ENCODE measurements around the gene DISP2.

Gene DISP2

GRCh38 chr15:40392986-40393948, 35.2 kb downstream of the DISP2 start:
- DNase-seq, result no peak

GRCh38 chr15:40397688-40398412, 39.8 kb downstream of the DISP2 start:
- no peak for DNase-seq

DNA sequence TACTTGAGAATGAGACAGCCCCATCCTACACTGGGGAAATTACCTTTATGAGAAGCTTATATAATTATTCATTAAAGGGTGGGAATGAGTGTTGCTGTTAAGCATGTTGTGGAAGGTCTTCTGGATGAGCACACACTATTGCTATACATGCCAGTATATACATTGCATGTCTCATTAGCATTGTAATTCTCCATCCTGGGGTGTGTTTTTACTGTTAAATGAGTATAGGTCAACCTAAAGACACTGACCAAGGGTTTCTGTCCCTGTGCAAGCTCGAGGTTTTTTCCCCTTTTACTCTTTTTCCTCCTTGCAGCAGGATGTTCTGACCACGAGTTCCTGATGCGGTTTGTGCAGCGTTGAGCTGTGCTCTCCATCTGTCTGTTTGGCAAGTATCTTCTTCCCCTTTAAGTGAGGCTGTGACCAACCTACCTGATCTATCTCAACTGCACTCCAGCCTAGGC, 40.4 kb downstream of the DISP2 start:
- DNase-seq, result no peak

GRCh38 chr15:40399370-40399769, 41.4 kb downstream of the DISP2 start:
- DNase-seq, result no peak

GRCh38 chr15:40405501-40406381, 47.7 kb downstream of the DISP2 start, which contains the start of gene IVD:
IVD (plus strand) TSS chr15:40405795; CDS start chr15:40405828, 33 bp downstream.
- peak; percentile 90 for DNase-seq

DNA sequence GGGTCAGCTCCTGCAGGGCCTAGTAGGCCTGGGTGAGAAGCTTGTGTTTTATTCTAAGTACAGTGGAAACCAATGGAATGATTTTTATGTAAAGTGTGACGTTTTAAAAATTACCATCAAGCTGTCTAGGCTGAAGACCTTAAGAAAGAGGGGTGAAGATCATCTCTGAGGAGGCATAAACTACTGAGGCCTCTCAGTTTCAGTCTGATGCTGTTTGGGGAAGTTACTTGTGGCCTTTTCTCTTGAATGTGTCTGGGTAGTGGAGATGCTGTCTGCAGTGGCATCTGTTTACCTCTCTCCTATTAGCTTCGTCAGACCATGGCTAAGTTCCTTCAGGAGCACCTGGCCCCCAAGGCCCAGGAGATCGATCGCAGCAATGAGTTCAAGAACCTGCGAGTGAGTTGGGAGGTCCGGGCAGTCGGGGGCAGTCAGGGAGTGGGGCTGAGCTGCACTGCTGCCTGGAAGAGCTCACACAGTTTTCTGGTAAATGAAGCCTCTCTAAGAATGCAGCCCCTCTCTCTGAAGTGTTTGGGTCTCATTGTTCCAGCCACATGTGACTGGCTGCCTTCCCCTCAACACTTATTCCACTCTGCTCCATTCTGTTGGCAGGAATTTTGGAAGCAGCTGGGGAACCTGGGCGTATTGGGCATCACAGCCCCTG, 49.4 kb downstream of the DISP2 start:
- DNase-seq, result no peak

- DNase-seq, result no peak
These were observed 51.3 kb downstream of the DISP2 start for GRCh38 chr15:40409366-40409765.

DNA sequence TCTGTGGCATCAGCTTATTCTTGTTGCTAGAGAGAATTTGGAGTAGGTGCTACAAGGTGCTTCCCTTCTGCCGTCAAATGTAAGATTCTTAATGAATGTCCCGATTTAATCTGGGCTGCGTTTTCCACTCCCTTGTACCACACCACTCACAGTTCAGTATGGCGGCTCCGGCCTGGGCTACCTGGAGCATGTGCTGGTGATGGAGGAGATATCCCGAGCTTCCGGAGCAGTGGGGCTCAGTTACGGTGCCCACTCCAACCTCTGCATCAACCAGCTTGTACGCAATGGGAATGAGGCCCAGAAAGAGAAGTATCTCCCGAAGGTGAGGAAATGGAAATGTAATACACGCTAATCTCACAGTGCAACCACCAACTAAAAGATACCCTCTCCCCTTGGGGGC, 52.5 kb downstream of the DISP2 start:
- no peak for DNase-seq

- DNase-seq, result no peak
These were observed 54.2 kb downstream of the DISP2 start for GRCh38 chr15:40412095-40412759.

DNA sequence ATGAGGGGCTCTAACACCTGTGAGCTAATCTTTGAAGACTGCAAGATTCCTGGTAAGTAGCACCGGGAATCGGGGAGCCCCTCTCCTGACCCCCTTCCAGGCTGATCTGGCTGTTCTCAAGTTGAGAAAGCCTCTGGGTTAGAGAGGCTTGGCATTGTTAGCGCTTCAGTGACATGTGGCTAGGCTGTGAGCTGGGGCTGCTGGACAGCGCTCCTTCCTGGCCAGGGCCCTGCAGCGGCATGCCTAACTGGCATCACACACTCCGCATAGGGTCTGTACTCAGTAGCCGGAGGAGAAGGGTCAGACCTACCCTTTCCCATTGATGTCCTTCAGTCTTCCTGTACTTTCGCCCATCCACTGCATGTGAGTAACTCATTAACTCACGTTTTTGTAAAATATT, 55.0 kb downstream of the DISP2 start:
- DNase-seq, result no peak

- no peak for DNase-seq
These were observed 56.8 kb downstream of the DISP2 start for GRCh38 chr15:40414816-40415215.

DNA sequence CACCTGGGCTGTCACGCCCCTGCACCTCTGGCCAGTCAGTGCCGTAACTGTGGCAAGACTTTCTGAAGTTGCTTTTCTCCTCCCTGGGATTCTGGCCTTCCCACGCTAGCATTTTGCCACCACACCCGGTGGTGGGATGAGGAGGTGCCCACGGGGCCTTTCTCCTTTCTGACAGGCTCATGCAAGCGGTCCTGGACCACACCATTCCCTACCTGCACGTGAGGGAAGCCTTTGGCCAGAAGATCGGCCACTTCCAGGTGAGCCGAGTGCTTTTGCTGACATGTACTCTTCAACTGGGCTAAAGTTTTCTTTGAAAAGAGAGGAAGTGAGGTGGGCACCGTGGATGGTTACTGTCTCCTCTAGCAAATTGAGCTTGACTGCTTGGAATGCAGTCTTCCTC, 57.2 kb downstream of the DISP2 start:
- no peak for DNase-seq

DNA sequence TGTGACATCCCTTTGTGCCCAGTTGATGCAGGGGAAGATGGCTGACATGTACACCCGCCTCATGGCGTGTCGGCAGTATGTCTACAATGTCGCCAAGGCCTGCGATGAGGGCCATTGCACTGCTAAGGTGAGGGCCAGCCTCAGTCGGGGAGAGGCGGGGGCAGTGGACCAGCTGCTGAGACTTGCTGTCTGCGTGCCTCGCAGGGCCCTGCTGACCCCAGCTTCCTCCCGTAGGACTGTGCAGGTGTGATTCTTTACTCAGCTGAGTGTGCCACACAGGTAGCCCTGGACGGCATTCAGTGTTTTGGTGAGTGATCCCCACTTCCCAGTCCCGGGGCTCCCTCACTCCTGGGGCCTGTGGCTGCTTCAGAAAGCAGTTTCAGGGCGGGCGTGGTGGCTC, 58.0 kb downstream of the DISP2 start:
- DNase-seq, result no peak

DNA sequence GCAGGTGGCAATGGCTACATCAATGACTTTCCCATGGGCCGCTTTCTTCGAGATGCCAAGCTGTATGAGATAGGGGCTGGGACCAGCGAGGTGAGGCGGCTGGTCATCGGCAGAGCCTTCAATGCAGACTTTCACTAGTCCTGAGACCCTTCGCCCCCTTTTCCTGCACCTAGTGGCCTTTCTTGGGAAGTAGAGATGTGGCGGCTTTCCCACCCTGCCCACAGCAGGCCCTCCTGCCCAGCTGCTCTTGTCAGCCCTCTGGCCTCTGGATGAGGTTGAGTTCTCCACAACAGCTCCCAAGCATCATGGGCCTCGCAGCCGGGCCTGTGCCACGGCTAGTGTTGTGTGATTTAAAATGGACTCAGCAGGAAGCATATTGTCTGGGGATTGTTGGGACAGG, 60.1 kb downstream of the DISP2 start:
- no peak for DNase-seq

GRCh38 chr15:40420071-40420713, 62.2 kb downstream of the DISP2 start:
- no peak for DNase-seq

GRCh38 chr15:40420793-40421192, 62.8 kb downstream of the DISP2 start:
- DNase-seq, result no peak

GRCh38 chr15:40421246-40422157, 63.5 kb downstream of the DISP2 start:
- DNase-seq, result no peak

- DNase-seq, result no peak
These were observed 66.6 kb downstream of the DISP2 start for GRCh38 chr15:40424483-40425115.

DNA sequence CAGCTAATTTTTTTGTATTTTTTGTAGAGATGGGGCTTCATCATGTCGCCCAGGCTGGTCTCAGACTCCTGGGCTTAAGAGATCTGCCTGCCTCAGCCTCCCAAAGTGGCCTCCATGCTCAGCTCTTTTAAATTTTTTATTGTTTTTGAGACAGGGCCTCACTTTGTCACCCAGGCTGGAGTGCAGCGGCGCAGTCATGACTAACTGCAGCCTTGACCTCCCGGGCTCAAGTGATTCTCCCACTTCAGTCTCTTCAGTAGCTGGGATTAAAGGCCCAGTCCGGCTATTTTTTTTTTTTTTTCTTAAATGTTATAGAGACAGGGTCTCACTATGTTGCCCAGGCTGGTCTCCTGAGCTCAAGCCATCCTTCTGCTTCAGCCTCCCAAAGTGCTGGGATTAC, 67.7 kb downstream of the DISP2 start:
- DNase-seq, result no peak

DNA sequence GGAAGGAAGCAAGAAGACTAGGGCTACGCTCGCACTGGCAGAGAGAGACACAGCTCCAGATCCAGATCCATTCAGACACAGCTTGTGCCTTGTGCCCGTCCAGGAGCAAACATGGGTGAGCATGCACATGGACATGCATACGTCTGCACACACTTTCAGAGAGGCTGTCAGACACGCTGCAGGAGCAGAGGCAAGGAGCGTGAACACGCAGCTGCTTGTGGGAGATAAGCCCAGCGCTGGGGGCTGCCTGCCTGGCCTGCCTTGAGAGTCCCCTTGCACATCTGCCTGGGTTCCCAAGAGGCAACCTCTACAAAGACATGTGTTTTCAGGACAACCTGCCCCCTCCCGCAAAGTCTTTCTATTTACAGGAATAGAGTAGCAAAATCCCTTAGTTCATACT, 69.2 kb downstream of the DISP2 start:
- no peak for DNase-seq
